Measurements from ENCODE around the gene OR10A3.

DNA sequence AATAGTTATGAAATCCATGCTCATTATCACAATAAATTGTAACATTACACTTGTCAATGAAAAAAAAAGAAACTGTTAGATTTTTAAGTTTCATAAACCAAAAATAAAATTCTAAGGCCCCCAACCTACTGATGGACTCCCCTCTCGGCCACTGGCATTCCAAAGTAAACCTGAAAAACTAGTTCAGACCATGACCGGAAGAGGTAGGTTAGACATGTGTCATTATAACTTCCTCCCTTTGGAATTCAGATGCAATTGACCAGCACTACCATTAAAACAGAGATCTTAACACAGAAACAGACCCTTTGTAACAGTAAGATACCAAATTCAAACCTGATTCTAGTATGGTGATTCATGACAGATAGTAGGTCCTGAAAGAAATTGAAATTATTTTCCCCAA is 23.4 kb downstream of the OR10A3 start:
- no peak for TF ChIP-seq POLR2A (IDR thresholded peaks at IDR 0.05)
- TF ChIP-seq, protein P1, sequence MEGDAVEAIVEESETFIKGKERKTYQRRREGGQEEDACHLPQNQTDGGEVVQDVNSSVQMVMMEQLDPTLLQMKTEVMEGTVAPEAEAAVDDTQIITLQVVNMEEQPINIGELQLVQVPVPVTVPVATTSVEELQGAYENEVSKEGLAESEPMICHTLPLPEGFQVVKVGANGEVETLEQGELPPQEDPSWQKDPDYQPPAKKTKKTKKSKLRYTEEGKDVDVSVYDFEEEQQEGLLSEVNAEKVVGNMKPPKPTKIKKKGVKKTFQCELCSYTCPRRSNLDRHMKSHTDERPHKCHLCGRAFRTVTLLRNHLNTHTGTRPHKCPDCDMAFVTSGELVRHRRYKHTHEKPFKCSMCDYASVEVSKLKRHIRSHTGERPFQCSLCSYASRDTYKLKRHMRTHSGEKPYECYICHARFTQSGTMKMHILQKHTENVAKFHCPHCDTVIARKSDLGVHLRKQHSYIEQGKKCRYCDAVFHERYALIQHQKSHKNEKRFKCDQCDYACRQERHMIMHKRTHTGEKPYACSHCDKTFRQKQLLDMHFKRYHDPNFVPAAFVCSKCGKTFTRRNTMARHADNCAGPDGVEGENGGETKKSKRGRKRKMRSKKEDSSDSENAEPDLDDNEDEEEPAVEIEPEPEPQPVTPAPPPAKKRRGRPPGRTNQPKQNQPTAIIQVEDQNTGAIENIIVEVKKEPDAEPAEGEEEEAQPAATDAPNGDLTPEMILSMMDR (IDR thresholded peaks at IDR 0.05): no peak

Data from right lobe of liver (tissue), 4 donors.